Tibial nerve (tissue), 4 donors: ENCODE results near the gene NCF2.

Source experiments
- CTCF ChIP-seq, 5 experiments: fragments of 200-600 bp in 3 of 5; fragments of 450-650 bp in 2 of 5; sonication (generic) in 3 of 5; IDR thresholded peaks; one replicate each; pipeline ENCODE4 v1.5.1; 2016 to 2019; ENCODE audit warnings: antibody characterized with exemption in 5 of 5, mild to moderate bottlenecking in 3 of 5, moderate library complexity in 2 of 5
- EP300 ChIP-seq, 2 donors: sonication (generic); formaldehyde crosslinking; IDR thresholded peaks; one replicate each; pipeline ENCODE4 v1.6.1; 2017; ENCODE audit warnings: antibody characterized with exemption in 2 of 2, mild to moderate bottlenecking in 1 of 2
- POLR2A ChIP-seq, 2 donors: fragments of 450-650 bp; IDR thresholded peaks; one replicate each; pipeline ENCODE4 v1.6.1; 2017; ENCODE audit warnings: antibody characterized with exemption in 2 of 2, mild to moderate bottlenecking in 2 of 2, moderate library complexity in 2 of 2

GRCh38 chr1:183575606-183576005 is 14.7 kb downstream of the NCF2 start:
- TF ChIP-seq CTCF (IDR thresholded peaks at IDR 0.05): no peak
- TF ChIP-seq POLR2A (IDR thresholded peaks at IDR 0.05): no peak
- TF ChIP-seq EP300 (IDR thresholded peaks at IDR 0.05): no peak
